B cell (primary cell): Measurements from ENCODE around the gene CALN1. TPM values are rescaled to one million over a fixed set of nuclear protein-coding genes. Genes with fewer than 3 reads are reported as not detected.

Experiments
- ATAC-seq: fragments of 200-7000 bp; cut with Tn5 transposase; one replicate; pipeline ENCODE4 v1.10.0; 2021; ENCODE audit warnings: low read depth, mild to moderate bottlenecking, moderate number of reproducible peaks, moderate library complexity
- CTCF ChIA-PET: fragments of 350-600 bp; sonication (Branson Sonifier 250); formaldehyde crosslinking; loops from one replicate; lab custom pipeline; 2021; ENCODE audit warnings: antibody characterized with exemption, inconsistent platforms; lab: Charles Lee
- POLR2A ChIA-PET: fragments of 350-600 bp; sonication (Branson Sonifier 250); formaldehyde crosslinking; loops from one replicate; lab custom pipeline; 2021; ENCODE audit warnings: antibody characterized with exemption; lab: Charles Lee
- DNase-seq: peaks from one replicate; pipeline ENCODE4 v3.0.0; 2013
- H2AFZ ChIP-seq: 2 replicates; pipeline ENCODE4 v1.6.1; 2012; ENCODE audit warnings: mild to moderate bottlenecking, low read depth, low read length; ENCODE audit not compliant: insufficient read depth, poor library complexity, severe bottlenecking
- H3K27ac ChIP-seq, 2 donors: 1 replicate in 1 of 2; 2 replicates in 1 of 2; pipeline ENCODE4 v1.5.1; 2012 to 2013; ENCODE audit warnings: low read length in 2 of 2, mild to moderate bottlenecking in 2 of 2, moderate library complexity in 1 of 2
- H3K27me3 ChIP-seq, 4 experiments: fragments of 200-600 bp in 1 of 4; sonication (generic) in 1 of 4; replicated peaks in 1 of 4; 1 replicate in 2 of 4; 2 replicates in 2 of 4; pipeline versions ENCODE4 v1.6.1 to v1.7.0; 2013 to 2016; ENCODE audit warnings: low read length in 3 of 4, mild to moderate bottlenecking in 2 of 4, mixed read lengths in 1 of 4, moderate library complexity in 1 of 4; ENCODE audit not compliant: insufficient read depth in 4 of 4, control insufficient read depth in 3 of 4; ENCODE audit errors: control extremely low read depth in 1 of 4
- H3K36me3 ChIP-seq, 2 experiments: replicated peaks in 1 of 2; 1 replicate in 1 of 2; 2 replicates in 1 of 2; pipeline versions ENCODE4 v1.6.1 to v1.7.1; 2013; ENCODE audit warnings: low read length in 1 of 2; ENCODE audit not compliant: insufficient read depth in 2 of 2, control insufficient read depth in 1 of 2; ENCODE audit errors: control extremely low read depth in 1 of 2, extremely low read depth in 1 of 2
- H3K4me1 ChIP-seq, 2 donors: fragments of 200-600 bp in 1 of 2; sonication (generic) in 1 of 2; 1 replicate in 1 of 2; 2 replicates in 1 of 2; pipeline versions ENCODE4 v1.5.1 to v1.6.1; 2013 to 2017; ENCODE audit warnings: low read length in 2 of 2; ENCODE audit not compliant: control insufficient read depth in 2 of 2, insufficient read depth in 2 of 2
- H3K4me2 ChIP-seq: replicated peaks from 2 replicates; pipeline ENCODE3; 2012; ENCODE audit warnings: mild to moderate bottlenecking, low read depth, low read length; ENCODE audit not compliant: poor library complexity, severe bottlenecking
- H3K4me3 ChIP-seq, 5 experiments: fragments of 200-600 bp in 1 of 5; sonication (generic) in 1 of 5; 1 replicate in 3 of 5; 2 replicates in 2 of 5; pipeline versions ENCODE4 v1.5.1 to v1.7.0; 2011 to 2016; ENCODE audit warnings: low read length in 4 of 5, mild to moderate bottlenecking in 4 of 5, low read depth in 2 of 5, control low read depth in 1 of 5, moderate library complexity in 1 of 5; ENCODE audit not compliant: insufficient read depth in 1 of 5; ENCODE audit errors: control extremely low read depth in 1 of 5, extremely low read depth in 1 of 5
- H3K79me2 ChIP-seq: fragments of 200-600 bp; sonication (generic); one replicate; pipeline ENCODE4 v1.6.0; 2016; ENCODE audit warnings: low read length; ENCODE audit not compliant: control insufficient read depth, insufficient read depth
- H3K9ac ChIP-seq: fragments of 200-600 bp; sonication (generic); 2 replicates; pipeline ENCODE4 v1.6.1; 2017; ENCODE audit warnings: mild to moderate bottlenecking, low read length, moderate library complexity
- H3K9me3 ChIP-seq, 3 donors: one replicate each; pipeline versions ENCODE4 v1.6.1 to v1.7.1; 2013; ENCODE audit warnings: low read length in 2 of 3; ENCODE audit not compliant: control insufficient read depth in 2 of 3, insufficient read depth in 1 of 3; ENCODE audit errors: control extremely low read depth in 1 of 3
- H4K20me1 ChIP-seq: 2 replicates; pipeline ENCODE4 v1.6.0; 2012; ENCODE audit warnings: mild to moderate bottlenecking, low read length; ENCODE audit not compliant: insufficient read depth, control insufficient read depth, poor library complexity, severe bottlenecking
- H3K27ac Mint-ChIP-seq: one replicate; pipeline ENCODE4 v1.8.0; 2021; ENCODE audit warnings: mixed read lengths
- H3K27me3 Mint-ChIP-seq: one replicate; pipeline ENCODE4 v1.8.0; 2021; ENCODE audit warnings: mixed read lengths
- H3K4me1 Mint-ChIP-seq: one replicate; pipeline ENCODE4 v1.8.0; 2021; ENCODE audit warnings: mixed read lengths
- H3K4me3 Mint-ChIP-seq: one replicate; pipeline ENCODE4 v1.8.0; 2021; ENCODE audit warnings: mixed read lengths
- H3K9me3 Mint-ChIP-seq: one replicate; pipeline ENCODE4 v1.8.0; 2022; ENCODE audit warnings: mixed read lengths; ENCODE audit not compliant: insufficient read depth
- EZH2 ChIP-seq: IDR thresholded peaks from 2 replicates; pipeline ENCODE4 v1.6.1; 2012; ENCODE audit warnings: borderline replicate concordance, low read depth, mild to moderate bottlenecking, moderate library complexity, low read length; ENCODE audit not compliant: insufficient read depth, poor library complexity, severe bottlenecking
- WGBS: methylation state at CpG from one replicate; pipeline ENCODE4 v1.1.5; 2013; ENCODE audit warnings: missing lambda C conversion rate; ENCODE audit not compliant: insufficient coverage; 5-methylcytosine and 5-hydroxymethylcytosine counted together
- intact Hi-C: fragments of 100-400 bp; cut with micrococcal nuclease; formaldehyde crosslinking; loops from one replicate; pipeline ENCODE4 v1.10.0; 2022
- polyA plus RNA-seq: library from polyadenylated mRNA; depleted of rRNA; stranded (reverse); fragments of >200 nt; gene quantifications from 2 replicates; pipeline ENCODE4 v1.2.3, GENCODE V29; 2012
- total RNA-seq, 2 donors: library from RNA; stranded (reverse); fragments of 120-200 nt in 1 of 2; gene quantifications; 1 replicate in 1 of 2; 2 replicates in 1 of 2; pipeline versions ENCODE4 v1.2.3 to v1.2.4, GENCODE V29; 2013 to 2022
- TF ChIP-seq, protein P1 (sequence below): fragments of 200-600 bp; IDR thresholded peaks from one replicate; pipeline ENCODE4 v1.8.0; 2022; ENCODE audit warnings: antibody characterized with exemption, mild to moderate bottlenecking

CALN1 gene
- total and polyA plus RNA-seq, 2 donors (not counting 1 experiment from before 2014, with no cell fraction given): not detected

- TF ChIP-seq, protein P1, sequence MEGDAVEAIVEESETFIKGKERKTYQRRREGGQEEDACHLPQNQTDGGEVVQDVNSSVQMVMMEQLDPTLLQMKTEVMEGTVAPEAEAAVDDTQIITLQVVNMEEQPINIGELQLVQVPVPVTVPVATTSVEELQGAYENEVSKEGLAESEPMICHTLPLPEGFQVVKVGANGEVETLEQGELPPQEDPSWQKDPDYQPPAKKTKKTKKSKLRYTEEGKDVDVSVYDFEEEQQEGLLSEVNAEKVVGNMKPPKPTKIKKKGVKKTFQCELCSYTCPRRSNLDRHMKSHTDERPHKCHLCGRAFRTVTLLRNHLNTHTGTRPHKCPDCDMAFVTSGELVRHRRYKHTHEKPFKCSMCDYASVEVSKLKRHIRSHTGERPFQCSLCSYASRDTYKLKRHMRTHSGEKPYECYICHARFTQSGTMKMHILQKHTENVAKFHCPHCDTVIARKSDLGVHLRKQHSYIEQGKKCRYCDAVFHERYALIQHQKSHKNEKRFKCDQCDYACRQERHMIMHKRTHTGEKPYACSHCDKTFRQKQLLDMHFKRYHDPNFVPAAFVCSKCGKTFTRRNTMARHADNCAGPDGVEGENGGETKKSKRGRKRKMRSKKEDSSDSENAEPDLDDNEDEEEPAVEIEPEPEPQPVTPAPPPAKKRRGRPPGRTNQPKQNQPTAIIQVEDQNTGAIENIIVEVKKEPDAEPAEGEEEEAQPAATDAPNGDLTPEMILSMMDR: no peak
- TF ChIP-seq EZH2: no peak
- CTCF ChIA-PET: no interaction called here
- H2AFZ ChIP-seq: no peak overlapping the region
- DNase-seq: no peak
- H3K4me1 ChIP-seq: no peaks in the 10 kb centered on the region
- Mint-ChIP-seq H3K4me1 (no peaks in the 10 kb centered on the region), H3K27me3 (no peaks in the 10 kb centered on the region), H3K4me3 (no peak overlapping the region), H3K9me3 (no peaks in the 10 kb centered on the region), H3K27ac (no peak overlapping the region)
- no peaks in the 10 kb centered on the region for H4K20me1 ChIP-seq
- no peak overlapping the region for H3K9ac ChIP-seq
- no peaks in the 10 kb centered on the region for H3K36me3 ChIP-seq
- no peaks in the 10 kb centered on the region for H3K27me3 ChIP-seq
- no peak overlapping the region for H3K4me3 ChIP-seq
- H3K9me3 ChIP-seq: peaks cover 0 to 7% (median 0%) of the 10 kb centered on the region in 3 donors
- intact Hi-C loops: no loop called here
- no peak overlapping the region for H3K4me2 ChIP-seq
- H3K79me2 ChIP-seq: no peaks in the 10 kb centered on the region
- ATAC-seq: no peak
- POLR2A ChIA-PET: no interaction called here
- 100% methylated on average over 2 of the region's 5 CpGs for WGBS
- no peak overlapping the region for H3K27ac ChIP-seq
Observed at GRCh38 chr7:72435925-72436480, 23.9 kb upstream of the CALN1 start.

- Histone ChIP-seq H3K4me1 (no peaks in the 10 kb centered on the region), H2AFZ (no peak overlapping the region), H3K79me2 (no peaks in the 10 kb centered on the region), H3K27ac (no peak overlapping the region), H4K20me1 (no peaks in the 10 kb centered on the region), H3K9ac (no peak overlapping the region), H3K9me3 (peaks cover 0 to 7% (median 0%) of the 10 kb centered on the region in 3 donors), H3K4me2 (no peak overlapping the region), H3K4me3 (no peak overlapping the region), H3K27me3 (no peaks in the 10 kb centered on the region), H3K36me3 (no peaks in the 10 kb centered on the region)
- Mint-ChIP-seq H3K4me3 (no peak overlapping the region), H3K27me3 (no peaks in the 10 kb centered on the region), H3K9me3 (no peaks in the 10 kb centered on the region), H3K4me1 (no peaks in the 10 kb centered on the region), H3K27ac (no peak overlapping the region)
- CTCF ChIA-PET: no interaction called here
- intact Hi-C loops: no loop called here
- POLR2A ChIA-PET: no interaction called here
- no peak for TF ChIP-seq EZH2
- TF ChIP-seq, protein P1: no peak
- no peak for ATAC-seq
- WGBS: 66% methylated on average over 11 of the region's 15 CpGs
- DNase-seq: no peak
Observed at GRCh38 chr7:72435366-72435765, 23.2 kb upstream of the CALN1 start.
